Left lung (tissue), 10 donors: ENCODE results near the gene TEX28. TPM values are rescaled to one million over a fixed set of nuclear protein-coding genes. Genes with fewer than 3 reads are reported as not detected.

Experiments
- ATAC-seq: fragments of 200-7000 bp; cut with Tn5 transposase; one replicate; pipeline ENCODE4 v1.9.1; 2020; ENCODE audit warnings: moderate library complexity
- DNase-seq, 4 donors: peaks; one replicate each; pipeline ENCODE4 v3.0.0-alpha.2; 2013 to 2020
- H3K27ac ChIP-seq, 2 donors: fragments of 200-600 bp; sonication (generic) in 1 of 2; one replicate each; pipeline versions ENCODE4 v1.5.0 to v1.8.0; 2020 to 2021
- H3K27me3 ChIP-seq, 2 donors: fragments of 200-600 bp; sonication (generic) in 1 of 2; one replicate each; pipeline versions ENCODE4 v1.5.0 to v1.8.0; 2020 to 2021
- H3K36me3 ChIP-seq, 2 donors: fragments of 200-600 bp; sonication (generic) in 1 of 2; one replicate each; pipeline versions ENCODE4 v1.5.0 to v1.8.0; 2020 to 2021
- H3K4me1 ChIP-seq, 2 donors: fragments of 200-600 bp; one replicate each; pipeline ENCODE4 v1.8.0; 2021
- H3K4me3 ChIP-seq, 2 donors: fragments of 200-600 bp; sonication (generic) in 1 of 2; one replicate each; pipeline versions ENCODE4 v1.5.0 to v1.8.0; 2020 to 2021; ENCODE audit warnings: mild to moderate bottlenecking in 1 of 2
- H3K9me3 ChIP-seq, 2 donors: fragments of 200-600 bp; sonication (generic) in 1 of 2; one replicate each; pipeline versions ENCODE4 v1.5.0 to v1.8.0; 2020 to 2021
- intact Hi-C, 2 donors: fragments of 100-400 bp; cut with DNase I; formaldehyde crosslinking; loops; one replicate each; pipeline versions ENCODE4 v1.11.2 to v1.14.2; 2022
- polyA plus RNA-seq, 6 donors: library from polyadenylated mRNA; unstranded; fragments of 120-200 nt; gene quantifications; one replicate each; pipeline ENCODE4 v1.2.1, GENCODE V29; 2013; ENCODE audit not compliant: insufficient read length in 6 of 6
- total RNA-seq, 2 donors: library from RNA; stranded (reverse); fragmentation: NEBNext Ultra II Directional; extraction: Animal tissue kit (Norgen Biotek cat#: 25700); gene quantifications; one replicate each; pipeline ENCODE4 v1.2.1, GENCODE V29; 2021
- TF ChIP-seq, protein P1 (sequence below), 2 donors: fragments of 200-600 bp; sonication (generic) in 1 of 2; IDR thresholded peaks; one replicate each; pipeline versions ENCODE4 v1.5.0 to v1.8.0; 2021; ENCODE audit warnings: antibody characterized with exemption in 2 of 2
- donor health status: DM: no; HTN: yes; CAD: no.
- donor health status: DM: no; HTN: no; CAD: no.

TEX28 gene
- total and polyA plus RNA-seq, 8 donors: not detected

DNA sequence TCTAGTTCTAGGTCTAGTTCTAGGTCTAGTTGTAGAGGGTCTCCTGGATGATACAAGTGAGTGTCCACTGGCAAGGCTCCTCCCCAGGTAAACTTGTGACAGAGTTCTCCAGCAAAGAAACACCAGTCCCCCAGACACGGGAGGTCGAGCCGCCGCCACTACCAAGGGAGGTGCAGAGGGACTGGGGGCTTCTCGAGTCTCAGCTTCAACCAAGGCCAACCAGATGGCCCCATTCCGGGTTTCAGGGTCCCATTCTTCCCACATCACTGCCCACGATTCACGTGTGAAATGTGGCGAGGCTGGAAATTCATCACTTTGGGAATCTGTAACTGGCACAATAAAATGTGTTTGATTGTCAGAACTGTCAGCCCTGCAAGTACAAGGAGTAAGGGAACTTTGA is 38.2 kb upstream of the TEX28 start:
- Histone ChIP-seq H3K4me3 (no peak overlapping the region), H3K27me3 (no peaks in the 10 kb centered on the region)

GRCh38 chrX:154332561-154332960 is 37.6 kb upstream of the TEX28 start:
- DNase-seq (no peak), ATAC-seq (no peak)
- H3K27ac ChIP-seq: no peak overlapping the region
- TF ChIP-seq, protein P1, sequence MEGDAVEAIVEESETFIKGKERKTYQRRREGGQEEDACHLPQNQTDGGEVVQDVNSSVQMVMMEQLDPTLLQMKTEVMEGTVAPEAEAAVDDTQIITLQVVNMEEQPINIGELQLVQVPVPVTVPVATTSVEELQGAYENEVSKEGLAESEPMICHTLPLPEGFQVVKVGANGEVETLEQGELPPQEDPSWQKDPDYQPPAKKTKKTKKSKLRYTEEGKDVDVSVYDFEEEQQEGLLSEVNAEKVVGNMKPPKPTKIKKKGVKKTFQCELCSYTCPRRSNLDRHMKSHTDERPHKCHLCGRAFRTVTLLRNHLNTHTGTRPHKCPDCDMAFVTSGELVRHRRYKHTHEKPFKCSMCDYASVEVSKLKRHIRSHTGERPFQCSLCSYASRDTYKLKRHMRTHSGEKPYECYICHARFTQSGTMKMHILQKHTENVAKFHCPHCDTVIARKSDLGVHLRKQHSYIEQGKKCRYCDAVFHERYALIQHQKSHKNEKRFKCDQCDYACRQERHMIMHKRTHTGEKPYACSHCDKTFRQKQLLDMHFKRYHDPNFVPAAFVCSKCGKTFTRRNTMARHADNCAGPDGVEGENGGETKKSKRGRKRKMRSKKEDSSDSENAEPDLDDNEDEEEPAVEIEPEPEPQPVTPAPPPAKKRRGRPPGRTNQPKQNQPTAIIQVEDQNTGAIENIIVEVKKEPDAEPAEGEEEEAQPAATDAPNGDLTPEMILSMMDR (IDR thresholded peaks at IDR 0.05): no peak
- H3K4me1 ChIP-seq: peaks cover 0 to 2% of the 10 kb centered on the region in 2 donors
- H3K9me3 ChIP-seq: no peaks in the 10 kb centered on the region
- H3K27me3 ChIP-seq: no peaks in the 10 kb centered on the region
- no peaks in the 10 kb centered on the region for H3K36me3 ChIP-seq
- intact Hi-C loops: no loop called here
- H3K4me3 ChIP-seq: no peak overlapping the region

More for the DNA sequence above, 38.2 kb upstream of the TEX28 start:
- DNase-seq: no peak
- no peaks in the 10 kb centered on the region for H3K9me3 ChIP-seq
- intact Hi-C loops: no loop called here
- TF ChIP-seq, protein P1 (IDR thresholded peaks at IDR 0.05): no peak
- H3K36me3 ChIP-seq: no peaks in the 10 kb centered on the region
- no peaks in the 10 kb centered on the region for H3K4me1 ChIP-seq
- ATAC-seq: no peak
- H3K27ac ChIP-seq: no peak overlapping the region

DNA sequence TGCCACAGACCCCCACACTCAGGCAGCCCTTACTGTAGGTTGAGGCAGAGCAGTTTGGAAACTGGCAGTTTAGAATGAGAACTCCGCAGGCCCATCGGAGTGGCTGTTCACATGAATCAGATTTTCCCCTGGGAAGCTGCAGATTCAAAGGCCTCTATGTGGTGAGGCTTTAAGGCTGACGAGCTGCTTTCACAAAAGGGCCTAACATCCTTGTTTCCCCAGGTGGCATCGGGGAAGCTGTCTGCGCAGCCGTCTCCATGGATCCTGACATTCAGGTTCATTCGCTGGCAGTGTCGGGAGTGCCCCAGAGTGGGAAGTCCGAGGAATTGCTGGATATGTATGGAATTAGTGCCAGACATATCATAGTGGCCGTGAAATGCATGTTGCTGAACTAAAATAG is 34.4 kb upstream of the TEX28 start:
- Histone ChIP-seq H3K27ac (no peak overlapping the region), H3K36me3 (no peaks in the 10 kb centered on the region), H3K27me3 (no peaks in the 10 kb centered on the region), H3K4me1 (peaks cover 4 to 9% of the 10 kb centered on the region in 2 donors), H3K9me3 (no peaks in the 10 kb centered on the region), H3K4me3 (no peak overlapping the region)
- intact Hi-C loops: no loop called here
- DNase-seq: no peak
- TF ChIP-seq, protein P1 (IDR thresholded peaks at IDR 0.05): no peak
- ATAC-seq: no peak

GRCh38 chrX:154328646-154329045 is 33.7 kb upstream of the TEX28 start:
- ATAC-seq (no peak), DNase-seq (no peak)
- intact Hi-C loops: no loop called here
- Histone ChIP-seq H3K36me3 (no peaks in the 10 kb centered on the region), H3K9me3 (no peaks in the 10 kb centered on the region), H3K27me3 (no peaks in the 10 kb centered on the region), H3K27ac (no peak overlapping the region), H3K4me3 (no peak overlapping the region), H3K4me1 (peaks cover 4 to 9% of the 10 kb centered on the region in 2 donors)
- TF ChIP-seq, protein P1 (IDR thresholded peaks at IDR 0.05): no peak

GRCh38 chrX:154327038-154327820 is 32.3 kb upstream of the TEX28 start:
- H3K9me3 ChIP-seq: no peaks in the 10 kb centered on the region
- no peak overlapping the region for H3K4me3 ChIP-seq
- DNase-seq (peak in 1 of 4 donors; percentile 29), ATAC-seq (peak; percentile 58)
- no peaks in the 10 kb centered on the region for H3K27me3 ChIP-seq
- peaks cover 4 to 9% of the 10 kb centered on the region in 2 donors for H3K4me1 ChIP-seq
- H3K36me3 ChIP-seq: no peaks in the 10 kb centered on the region
- intact Hi-C loops: no loop called here
- TF ChIP-seq, protein P1 (IDR thresholded peaks at IDR 0.05): no peak
- H3K27ac ChIP-seq: no peak overlapping the region
